A549 treated with Hydrocortisone at 1 μM for 4 hours (cell line): ENCODE data around the gene CASQ1. TPM values are rescaled to one million over a fixed set of nuclear protein-coding genes. Genes with fewer than 3 reads are reported as not detected.

Source experiments
- total RNA-seq: library from RNA; stranded (reverse); fragments of 200-300 nt; extraction: Qiagen RNA extraction; gene quantifications from 5 replicates; pipeline ENCODE4 v1.2.3, GENCODE V29; 2022

The CASQ1 gene
- total RNA-seq, result 0.08 TPM in 1 of 5 replicates, not detected in the others

DNA sequence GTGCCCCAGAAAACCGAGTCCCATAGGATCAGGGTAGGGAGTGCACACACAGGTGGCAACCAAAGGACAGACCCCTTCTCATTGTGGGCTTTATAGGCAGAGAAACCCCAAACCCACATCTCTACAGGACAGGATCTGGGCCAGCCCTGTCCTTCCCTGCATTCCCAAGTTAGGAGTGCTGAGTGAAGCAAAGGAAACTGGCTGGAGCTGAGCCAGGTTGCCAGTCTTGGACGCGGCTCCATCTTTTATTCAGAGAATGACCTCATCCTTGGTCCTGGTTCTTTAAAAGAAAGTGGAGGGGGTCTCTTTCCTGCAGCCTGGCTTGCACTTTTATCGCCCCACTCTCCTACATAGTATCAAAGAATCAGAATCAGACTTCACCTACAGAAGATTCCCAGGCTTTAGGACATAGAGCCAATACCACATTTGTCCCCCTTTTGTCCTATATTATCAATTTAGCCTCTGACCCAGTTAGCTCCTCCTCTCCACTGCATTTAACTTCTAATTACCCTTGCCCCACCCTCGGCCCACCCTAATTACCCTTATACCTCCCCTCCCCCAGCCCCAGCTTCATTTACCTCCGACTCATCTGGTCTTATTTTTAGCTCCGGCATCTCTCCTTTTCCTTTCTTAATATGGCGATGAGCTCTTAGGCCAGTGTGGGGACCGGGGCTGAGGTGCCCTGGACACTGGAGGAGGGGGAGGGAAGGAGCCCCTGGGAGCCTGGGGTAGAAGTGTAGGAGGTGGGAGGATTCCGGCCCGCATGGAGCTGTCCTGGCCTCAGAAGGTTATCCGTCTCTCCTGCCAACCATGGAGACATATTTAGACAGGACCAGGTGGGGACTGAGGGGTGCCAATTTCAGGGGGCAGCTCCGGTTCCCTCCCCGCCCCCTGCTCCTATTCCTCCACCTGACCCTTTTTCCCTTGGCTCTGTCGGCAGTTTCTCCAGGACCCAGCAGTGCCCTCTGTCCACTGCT is at the start of gene CASQ1:
Gene CASQ1, plus strand, starts transcription at position 927 of the 977 bp plus-strand sequence. CDS start 177 bp downstream, outside the sequence.

DNA sequence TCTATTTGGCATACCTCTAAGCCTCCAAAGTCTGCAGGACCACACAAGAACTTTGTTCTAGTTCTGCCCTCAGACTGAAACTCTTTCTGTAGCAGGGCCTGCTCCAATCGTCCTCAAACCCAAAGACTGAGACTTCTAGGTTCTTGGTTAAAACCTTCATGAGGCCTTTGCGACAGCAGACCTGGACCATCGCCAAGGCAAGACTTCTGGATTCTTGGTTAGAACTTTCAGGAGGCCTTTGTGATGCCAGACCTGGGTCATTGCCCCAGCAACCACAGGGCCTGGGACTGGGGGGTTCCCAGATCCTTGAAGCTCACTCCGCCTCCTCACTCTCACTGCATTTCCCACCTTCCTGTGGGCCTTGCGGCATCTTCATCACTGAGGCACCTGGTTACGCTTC is 39.1 kb upstream of the CASQ1 start, which contains the start of gene ATP1A4:
Gene ATP1A4, plus strand, starts transcription at position 301 of the 400 bp plus-strand sequence. CDS start 438 bp downstream, outside the sequence.

GRCh38 chr1:160205242-160206035 is 15.1 kb downstream of the CASQ1 start, which contains the start of gene PEA15:
Gene PEA15, plus strand, starts transcription at chr1:160205384. Its CDS starts 6,161 bp downstream, at chr1:160211545.

Other genes starting within 250 kb of the CASQ1 start
- gene IGSF9, start 245.0 kb upstream of the CASQ1 start, total RNA-seq, result 0.11 to 0.25 TPM (median 0.14 TPM) in 5 replicates
- 0.22 to 0.68 TPM (median 0.56 TPM) in 5 replicates for gene SLAMF9, start 236.3 kb upstream of the CASQ1 start, total RNA-seq
- gene PIGM, start 158.6 kb upstream of the CASQ1 start, total RNA-seq, result 3.7 to 5.7 TPM (median 4.3 TPM) in 5 replicates
- not detected in 5 replicates for gene KCNJ10, start 120.4 kb upstream of the CASQ1 start, total RNA-seq
- gene KCNJ9, start 109.0 kb upstream of the CASQ1 start, total RNA-seq, result not detected in 5 replicates
- gene IGSF8, start 92.0 kb upstream of the CASQ1 start, total RNA-seq, result 7.2 to 10.3 TPM (median 8.8 TPM) in 5 replicates
- 0.06 to 0.20 TPM (median 0.09 TPM) in 5 replicates for gene ATP1A2, start 74.8 kb upstream of the CASQ1 start, total RNA-seq
- gene ATP1A4, start 39.0 kb upstream of the CASQ1 start, total RNA-seq, result not detected in 5 replicates
- 166 to 210 TPM (median 183 TPM) in 5 replicates for gene PEA15, start 14.8 kb downstream of the CASQ1 start, total RNA-seq
- 44.4 to 51.6 TPM (median 47.5 TPM) in 5 replicates for gene DCAF8, start 72.0 kb downstream of the CASQ1 start, total RNA-seq
- gene PEX19, start 94.6 kb downstream of the CASQ1 start, total RNA-seq, result 20.7 to 29.0 TPM (median 24.6 TPM) in 5 replicates
- 79.9 to 107 TPM (median 85.9 TPM) in 5 replicates for gene COPA, start 152.7 kb downstream of the CASQ1 start, total RNA-seq
- 42.3 to 49.7 TPM (median 46.6 TPM) in 5 replicates for gene NCSTN, start 152.8 kb downstream of the CASQ1 start, total RNA-seq
- gene NHLH1, start 176.5 kb downstream of the CASQ1 start, total RNA-seq, result 0.35 to 0.76 TPM (median 0.42 TPM) in 5 replicates
- 0.55 to 1.0 TPM (median 0.76 TPM) in 5 replicates for gene VANGL2, start 210.0 kb downstream of the CASQ1 start, total RNA-seq